ENCODE measurements around the gene CLSTN1.

The CLSTN1 gene

GRCh38 chr1:9688599-9688998 lies 135.2 kb downstream of the CLSTN1 start:
- TF ChIP-seq, protein P1, sequence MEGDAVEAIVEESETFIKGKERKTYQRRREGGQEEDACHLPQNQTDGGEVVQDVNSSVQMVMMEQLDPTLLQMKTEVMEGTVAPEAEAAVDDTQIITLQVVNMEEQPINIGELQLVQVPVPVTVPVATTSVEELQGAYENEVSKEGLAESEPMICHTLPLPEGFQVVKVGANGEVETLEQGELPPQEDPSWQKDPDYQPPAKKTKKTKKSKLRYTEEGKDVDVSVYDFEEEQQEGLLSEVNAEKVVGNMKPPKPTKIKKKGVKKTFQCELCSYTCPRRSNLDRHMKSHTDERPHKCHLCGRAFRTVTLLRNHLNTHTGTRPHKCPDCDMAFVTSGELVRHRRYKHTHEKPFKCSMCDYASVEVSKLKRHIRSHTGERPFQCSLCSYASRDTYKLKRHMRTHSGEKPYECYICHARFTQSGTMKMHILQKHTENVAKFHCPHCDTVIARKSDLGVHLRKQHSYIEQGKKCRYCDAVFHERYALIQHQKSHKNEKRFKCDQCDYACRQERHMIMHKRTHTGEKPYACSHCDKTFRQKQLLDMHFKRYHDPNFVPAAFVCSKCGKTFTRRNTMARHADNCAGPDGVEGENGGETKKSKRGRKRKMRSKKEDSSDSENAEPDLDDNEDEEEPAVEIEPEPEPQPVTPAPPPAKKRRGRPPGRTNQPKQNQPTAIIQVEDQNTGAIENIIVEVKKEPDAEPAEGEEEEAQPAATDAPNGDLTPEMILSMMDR (IDR thresholded peaks at IDR 0.05; ENCODE audit: low read depth, low read length) = no peak
- in situ Hi-C loops (cut with HindIII; ENCODE audit: low sequenced_read_pairs) = no loop called here
- DNase-seq (ENCODE audit: low read depth, low spot score) = no peak
- H3K4me3 ChIP-seq (ENCODE audit: low read depth, low read length) = peak overlapping the region; percentile 51

DNA sequence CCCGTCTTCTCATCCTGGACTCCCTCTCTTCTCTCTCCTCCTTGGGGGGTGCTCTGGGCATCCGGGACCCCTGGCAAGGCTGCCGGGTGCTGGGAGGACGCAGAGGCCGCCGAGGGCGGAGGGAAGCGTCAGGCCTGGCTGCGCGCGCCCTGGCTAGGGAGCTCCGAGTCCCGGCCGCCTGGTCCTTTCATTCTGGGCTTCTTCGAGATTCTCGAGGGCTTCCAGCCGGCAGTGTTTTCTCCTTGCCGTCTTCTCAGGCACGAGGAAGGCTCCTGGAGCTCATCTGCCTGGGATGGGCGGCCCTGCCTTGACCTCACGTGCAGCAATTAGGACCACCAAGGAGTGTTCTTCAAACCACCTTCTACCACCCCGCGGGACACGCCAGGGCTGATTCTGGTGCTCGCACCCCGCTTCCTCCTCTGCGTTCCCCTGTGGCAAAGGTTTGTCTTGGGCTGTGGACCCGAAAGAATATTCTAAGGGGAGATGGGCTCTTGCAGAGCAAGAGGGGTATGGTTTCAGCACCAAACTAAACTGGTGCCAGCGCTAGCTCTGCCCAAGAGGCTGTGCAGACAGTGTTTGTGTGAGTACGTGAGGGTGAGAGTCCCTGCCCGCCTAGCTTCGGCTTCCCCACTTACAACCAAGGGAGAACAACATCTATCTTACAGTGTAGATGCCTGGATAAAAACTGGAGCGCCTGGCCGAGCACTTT lies 135.7 kb downstream of the CLSTN1 start:
- in situ Hi-C loops (cut with HindIII; ENCODE audit: low sequenced_read_pairs) = no loop called here
- peak; percentile 31 for DNase-seq (ENCODE audit: low read depth, low spot score)
- H3K4me3 ChIP-seq (ENCODE audit: low read depth, low read length) = peak overlapping the region; percentile 51
- TF ChIP-seq, protein P1 (IDR thresholded peaks at IDR 0.05; ENCODE audit: low read depth, low read length) = no peak

DNA sequence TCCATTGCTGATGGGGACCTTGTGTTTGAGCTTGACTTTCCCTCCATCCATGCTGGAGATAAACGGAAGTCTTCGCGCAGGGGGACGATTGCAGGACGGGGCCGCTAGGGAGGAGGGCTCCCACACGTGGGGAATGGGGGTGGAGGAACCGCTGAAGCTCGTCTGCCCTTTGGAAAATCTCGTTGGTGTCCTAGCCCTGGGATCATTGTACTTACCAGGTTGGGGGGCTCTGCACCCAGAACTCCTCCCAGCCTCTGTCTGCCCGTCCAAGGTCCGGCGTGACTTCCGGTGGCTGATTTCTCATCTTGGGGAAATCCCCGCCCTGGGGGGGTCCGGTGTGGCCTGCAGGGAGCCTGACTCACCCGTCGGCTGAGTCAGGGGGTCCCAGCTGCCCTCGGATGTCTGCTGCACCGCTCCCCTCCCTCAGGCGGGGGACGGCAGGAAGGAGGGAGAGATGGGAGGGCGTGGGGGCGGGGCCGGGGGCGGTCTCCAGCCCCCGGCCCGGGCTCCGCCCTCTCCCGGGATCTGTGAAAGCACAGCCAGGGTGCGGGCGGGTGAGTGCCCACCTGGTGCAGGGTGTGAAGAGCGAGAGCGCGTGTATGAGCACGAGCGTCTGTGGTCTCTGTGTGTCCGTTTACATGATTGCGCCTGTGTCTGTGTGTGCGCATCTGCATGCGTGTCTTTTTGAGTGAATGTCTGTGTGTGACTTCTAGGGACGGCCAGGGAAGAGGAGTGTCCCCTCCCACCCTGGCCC lies 136.5 kb downstream of the CLSTN1 start:
- in situ Hi-C loops (cut with HindIII; ENCODE audit: low sequenced_read_pairs) = no loop called here
- TF ChIP-seq, protein P1 (IDR thresholded peaks at IDR 0.05; ENCODE audit: low read depth, low read length) = no peak

GRCh38 chr1:9684801-9685200 lies 139.0 kb downstream of the CLSTN1 start:
- TF ChIP-seq, protein P1 (IDR thresholded peaks at IDR 0.05; ENCODE audit: low read depth, low read length) = no peak
- no peak overlapping the region for H3K4me3 ChIP-seq (ENCODE audit: low read depth, low read length)
- in situ Hi-C loops (cut with HindIII; ENCODE audit: low sequenced_read_pairs) = no loop called here
- no peak for DNase-seq (ENCODE audit: low read depth, low spot score)

More for the DNA sequence above, 136.5 kb downstream of the CLSTN1 start:
- H3K4me3 ChIP-seq (ENCODE audit: low read depth, low read length) = peak overlapping the region; percentile 51
- peak; percentile 81 for DNase-seq (ENCODE audit: low read depth, low spot score)

DNA sequence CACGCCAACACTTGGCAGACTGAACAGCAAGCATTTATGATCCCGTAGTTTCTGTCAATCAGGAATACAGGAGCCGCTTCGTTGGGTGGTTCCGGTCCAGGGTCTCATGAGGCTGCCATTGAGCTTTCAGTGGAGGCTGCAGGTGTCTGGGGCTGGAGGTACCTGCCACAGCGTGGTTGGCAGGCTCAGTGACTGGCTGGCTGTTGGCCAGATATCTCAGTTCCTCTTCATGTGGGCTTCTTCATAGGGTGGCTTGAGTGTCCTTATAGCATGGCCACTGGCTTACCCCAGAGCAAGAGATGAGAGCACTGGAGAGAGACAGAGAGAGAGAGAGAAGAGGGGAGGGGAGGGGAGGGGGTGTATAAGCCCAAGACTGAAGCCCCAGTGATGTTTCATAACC lies 142.9 kb downstream of the CLSTN1 start:
- no peak for DNase-seq (ENCODE audit: low read depth, low spot score)
- no peak overlapping the region for H3K4me3 ChIP-seq (ENCODE audit: low read depth, low read length)
- TF ChIP-seq, protein P1 (IDR thresholded peaks at IDR 0.05; ENCODE audit: low read depth, low read length) = no peak
- in situ Hi-C loops (cut with HindIII; ENCODE audit: low sequenced_read_pairs) = no loop called here

GRCh38 chr1:9680091-9680490 lies 143.7 kb downstream of the CLSTN1 start:
- in situ Hi-C loops (cut with HindIII; ENCODE audit: low sequenced_read_pairs) = no loop called here
- TF ChIP-seq, protein P1 (IDR thresholded peaks at IDR 0.05; ENCODE audit: low read depth, low read length) = no peak
- no peak for DNase-seq (ENCODE audit: low read depth, low spot score)
- H3K4me3 ChIP-seq (ENCODE audit: low read depth, low read length) = no peak overlapping the region
